Stromal cell of bone marrow (primary cell): ENCODE data around the gene RPS6KA3.
"Not testable (repeated sequence)": the region's sequence is repeated elsewhere in the genome, so short reads cannot be mapped to it uniquely, and the experiment has no call there.

Experiments used
- DNase-seq: peaks from one replicate; pipeline ENCODE4 v3.0.0-alpha.2; 2012; ENCODE audit warnings: low read depth

RPS6KA3 gene

GRCh38 chrX:20265221-20265725, 1.4 kb downstream of the RPS6KA3 start:
- peak; percentile 71 for DNase-seq

- DNase-seq: no peak
These were observed 3.2 kb downstream of the RPS6KA3 start for GRCh38 chrX:20263474-20263873.

GRCh38 chrX:20260885-20261284, 5.8 kb downstream of the RPS6KA3 start:
- DNase-seq: no peak

GRCh38 chrX:20254712-20255299, 11.9 kb downstream of the RPS6KA3 start:
- DNase-seq: no peak

DNA sequence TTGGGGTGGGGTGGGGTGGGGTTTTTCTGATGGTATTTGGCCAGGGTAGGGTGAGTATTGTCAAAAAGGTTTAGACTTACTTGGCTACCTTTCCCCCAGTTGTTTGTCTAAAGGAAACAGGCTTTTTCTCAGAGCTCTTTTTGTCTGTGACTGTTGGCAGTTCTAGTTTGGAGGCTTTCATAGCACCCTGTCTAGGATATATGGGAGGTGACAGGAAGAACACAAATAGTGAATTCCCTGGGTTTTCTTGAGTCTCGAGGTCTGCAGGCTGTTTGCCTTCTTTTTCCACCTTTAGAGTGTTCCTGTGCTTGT, 13.5 kb downstream of the RPS6KA3 start:
- no peak for DNase-seq

GRCh38 chrX:20252381-20253231, 14.1 kb downstream of the RPS6KA3 start:
- no peak for DNase-seq

DNA sequence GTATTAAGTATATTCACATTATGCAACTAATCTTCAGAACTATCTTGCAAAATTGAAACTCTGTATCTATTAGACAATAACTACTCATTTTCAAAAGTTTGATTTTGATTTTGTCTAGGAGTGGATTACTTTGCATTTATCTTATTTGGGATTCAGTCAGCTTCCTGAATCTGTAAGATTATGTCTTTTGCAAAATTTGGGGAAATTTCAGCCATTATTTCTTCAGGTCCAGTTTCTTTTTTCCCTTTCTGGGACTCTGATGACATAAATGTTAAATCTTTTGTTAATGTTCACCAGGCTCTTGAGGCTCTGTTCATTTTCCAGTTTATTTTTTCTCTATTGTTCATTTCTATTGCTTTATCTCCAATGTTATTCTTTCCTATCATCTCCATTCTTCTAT, 15.0 kb downstream of the RPS6KA3 start:
- DNase-seq: no peak

GRCh38 chrX:20250146-20250545, 16.6 kb downstream of the RPS6KA3 start:
- DNase-seq: not testable (repeated sequence)

DNA sequence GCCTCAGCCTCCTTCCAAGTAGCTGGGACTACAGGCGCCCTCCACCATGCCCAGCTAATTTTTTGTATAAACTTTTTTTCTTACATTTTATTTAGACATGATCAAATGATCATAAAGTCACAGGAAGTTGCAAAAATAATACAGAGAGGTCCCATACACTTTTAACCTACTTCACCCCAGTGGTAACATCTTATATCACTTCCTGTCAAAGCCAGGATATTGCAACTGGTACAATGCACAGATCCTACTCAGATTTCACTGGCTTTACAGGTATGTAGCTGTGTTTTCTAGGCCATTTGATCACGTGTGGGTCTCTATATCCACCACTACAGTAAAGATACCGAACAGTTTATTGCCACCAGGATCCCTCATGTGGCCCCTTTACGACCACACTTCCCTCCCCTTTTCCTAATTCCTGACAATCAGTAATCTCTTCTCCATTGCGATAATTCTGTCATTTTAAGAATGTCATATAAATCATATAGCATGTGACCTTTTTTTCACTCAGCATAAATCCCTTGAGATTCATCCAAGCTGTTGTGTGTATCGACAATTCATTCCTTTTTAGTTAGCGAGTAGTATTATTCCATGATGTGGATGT, 18.0 kb downstream of the RPS6KA3 start:
- DNase-seq: no peak

- DNase-seq: no peak
These were observed 21.8 kb downstream of the RPS6KA3 start for GRCh38 chrX:20244931-20245330.

DNA sequence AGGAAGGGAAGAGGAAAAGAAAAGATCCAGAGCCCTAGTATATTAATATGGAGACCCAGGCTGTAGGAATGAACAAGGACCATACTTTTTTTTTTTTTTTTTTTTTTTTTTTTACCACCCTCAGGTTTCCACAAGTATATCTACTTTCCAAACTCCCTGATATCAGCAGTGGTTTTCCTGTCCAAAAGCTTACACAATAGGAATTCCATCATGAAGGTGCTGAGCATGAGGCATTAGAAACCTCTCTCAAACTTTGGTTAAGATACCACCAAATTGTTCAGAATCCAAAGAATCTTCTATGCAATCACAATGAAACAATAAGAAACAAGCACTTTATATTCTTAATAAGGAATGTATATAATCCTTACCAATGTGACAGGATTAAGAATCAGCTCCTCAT, 26.5 kb downstream of the RPS6KA3 start:
- no peak for DNase-seq

DNA sequence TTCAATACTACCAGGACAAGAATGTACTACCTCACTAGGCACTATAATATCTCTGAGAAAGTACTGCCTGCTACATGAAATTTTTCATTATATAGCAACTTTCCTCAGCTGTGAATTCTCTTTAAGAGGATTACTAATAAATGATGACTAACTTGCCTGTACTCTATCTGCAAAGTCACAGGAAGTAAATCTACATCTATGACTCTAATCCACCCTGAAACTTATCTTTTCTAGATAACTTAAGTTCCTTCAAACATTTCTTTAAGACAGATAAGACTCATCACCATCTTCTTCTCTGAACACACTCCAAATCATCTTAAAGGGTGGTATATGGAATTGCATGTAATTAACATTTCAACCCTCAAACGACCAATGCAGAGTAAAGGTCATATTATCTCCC, 28.8 kb downstream of the RPS6KA3 start:
- DNase-seq: no peak

DNA sequence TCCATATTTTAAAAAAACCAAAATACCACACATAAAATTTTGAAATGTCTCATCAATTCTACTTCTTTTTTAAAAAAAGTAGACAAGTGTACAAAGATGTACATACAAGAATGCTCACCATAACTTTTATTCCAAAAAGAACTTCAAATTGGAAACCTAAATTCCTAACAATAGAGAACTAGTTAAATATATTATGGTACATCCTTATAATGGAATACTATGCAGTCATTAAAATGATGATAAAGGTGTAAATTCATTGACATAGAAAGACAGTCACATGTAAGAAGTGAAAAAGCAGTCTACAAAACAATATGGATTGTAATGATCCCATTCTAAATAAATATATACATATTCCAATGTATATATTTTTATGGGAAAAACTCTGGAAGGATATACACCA, 31.0 kb downstream of the RPS6KA3 start:
- no peak for DNase-seq

DNA sequence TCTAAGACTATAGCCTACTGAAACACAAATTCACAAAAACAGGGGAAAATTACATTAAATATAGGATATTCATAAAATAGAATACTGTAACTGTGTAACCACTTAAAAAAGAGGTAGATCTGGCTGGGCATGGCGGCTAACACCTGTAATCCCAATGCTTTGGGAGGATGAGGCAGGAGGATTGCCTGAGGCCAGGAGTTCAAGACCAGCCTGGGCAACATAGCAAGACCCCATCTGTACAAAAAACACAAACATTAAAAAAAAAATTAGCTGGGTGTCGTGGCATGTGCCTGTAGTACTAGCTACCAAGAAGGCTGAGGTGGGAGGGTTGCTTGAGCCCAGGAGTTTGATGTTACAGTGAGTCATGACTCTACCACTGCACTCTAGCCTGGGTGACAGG, 33.4 kb downstream of the RPS6KA3 start:
- no peak for DNase-seq

GRCh38 chrX:20231598-20231997, 35.1 kb downstream of the RPS6KA3 start:
- DNase-seq: no peak

DNA sequence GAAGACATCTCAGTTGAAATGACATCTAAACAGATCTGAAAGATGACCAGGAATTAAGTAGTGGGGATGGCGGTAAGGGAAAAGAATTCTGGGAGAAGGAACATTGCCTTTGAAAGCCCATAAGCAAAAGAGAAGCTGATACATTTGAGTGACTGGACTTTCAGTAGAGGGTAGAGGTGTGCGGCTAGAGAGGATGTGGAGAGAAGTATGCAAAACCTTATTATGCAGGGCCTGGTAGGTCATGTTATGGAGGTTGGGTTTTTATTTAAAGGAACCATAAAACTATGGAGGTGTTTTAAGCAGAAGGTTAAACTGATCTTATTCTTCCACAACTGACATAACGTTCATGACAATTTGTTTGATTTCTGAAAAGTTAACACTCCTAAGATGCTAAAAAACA, 36.3 kb downstream of the RPS6KA3 start:
- DNase-seq: no peak

DNA sequence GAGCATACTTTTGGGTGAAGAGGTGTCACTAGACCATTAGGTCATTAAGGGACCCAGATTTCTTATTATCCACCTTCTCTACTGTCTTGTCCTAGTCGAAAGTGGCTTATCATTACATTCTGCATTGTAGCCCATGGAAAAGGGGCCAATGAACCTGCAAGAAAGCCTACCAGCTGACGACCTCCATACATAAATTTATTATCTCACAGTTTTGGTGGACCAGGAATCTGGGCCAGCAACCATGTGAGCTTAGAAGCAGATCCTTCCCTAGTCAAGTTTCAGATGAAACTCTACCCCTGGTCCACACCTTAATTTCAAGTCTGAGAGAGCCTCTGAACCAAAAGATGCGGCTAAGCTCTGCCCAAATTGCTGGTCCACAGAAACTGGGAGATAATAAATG, 37.6 kb downstream of the RPS6KA3 start:
- DNase-seq: no peak

- no peak for DNase-seq
These were observed 38.5 kb downstream of the RPS6KA3 start for GRCh38 chrX:20228245-20228644.

- DNase-seq: no peak
These were observed 39.6 kb downstream of the RPS6KA3 start for GRCh38 chrX:20227116-20227515.

- no peak for DNase-seq
These were observed 41.2 kb downstream of the RPS6KA3 start for GRCh38 chrX:20225488-20225833.

GRCh38 chrX:20224814-20225487, 41.8 kb downstream of the RPS6KA3 start:
- no peak for DNase-seq

DNA sequence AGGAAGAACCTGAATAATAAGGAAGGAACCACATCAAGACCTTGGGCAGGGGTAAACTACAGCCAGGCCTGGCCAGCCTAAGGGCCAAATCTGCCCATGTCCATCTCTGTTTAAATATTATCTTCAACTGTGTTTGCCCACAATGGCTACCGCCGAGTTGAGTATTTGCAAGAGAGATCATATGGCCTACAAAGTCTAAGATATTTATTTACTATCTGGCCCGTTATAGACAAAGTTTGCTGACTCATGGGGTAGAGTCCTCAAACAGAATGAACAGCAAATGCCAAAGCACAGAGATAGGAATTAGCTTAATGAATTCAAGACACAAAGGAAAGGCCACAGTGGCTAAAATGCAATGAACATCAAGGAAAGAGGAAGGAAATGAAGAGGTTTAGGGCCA, 44.8 kb downstream of the RPS6KA3 start:
- no peak for DNase-seq
